ENCODE results near the gene ANKRD55. TPM values are rescaled to one million over a fixed set of nuclear protein-coding genes. Genes with fewer than 3 reads are reported as not detected.

Gene ANKRD55
- total and polyA plus RNA-seq, 8 donors, result 0.20 to 0.97 (median 0.67) TPM

DNA sequence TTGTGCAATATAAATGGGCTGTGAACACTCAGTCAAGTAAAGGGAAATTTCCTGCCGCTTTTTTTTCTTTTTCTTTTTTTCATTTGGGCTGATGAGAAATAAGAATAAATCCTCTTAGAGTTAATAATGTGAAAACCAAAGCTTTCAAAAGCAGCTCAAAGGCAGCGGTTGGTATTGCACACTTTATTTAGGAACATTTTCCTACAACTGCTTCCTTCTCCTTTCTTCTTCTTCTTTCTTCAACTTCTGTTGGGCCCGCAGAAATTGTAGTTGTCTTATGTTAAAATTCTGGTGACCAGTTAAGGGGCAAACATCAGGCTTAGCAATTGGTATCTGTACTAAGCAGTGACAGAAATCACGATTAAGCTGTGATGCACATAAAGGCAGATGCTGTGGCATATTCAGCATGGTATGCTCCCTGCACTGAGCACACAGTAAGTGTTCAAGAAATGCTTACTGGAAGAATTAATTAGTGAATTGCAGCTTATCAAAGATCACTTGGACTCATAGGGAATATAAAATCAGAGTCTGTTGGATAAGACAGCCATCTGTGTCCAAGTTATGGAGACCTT, 85.4 kb downstream of the ANKRD55 start:
- Histone ChIP-seq H3K4me1 (peaks cover 0 to 27% of the 10 kb centered on the region in 2 donors), H3K27me3 (no peaks in the 10 kb centered on the region), H3K9me3 (no peaks in the 10 kb centered on the region), H3K36me3 (no peaks in the 10 kb centered on the region), H3K4me3 (no peak overlapping the region), H3K27ac (peak overlapping the region in 1 of 2 donors; percentile 20)
- DNase-seq (no peak), ATAC-seq (no peak)
- intact Hi-C loops (cut with DNase I), result no loop called here
- TF ChIP-seq, protein P1, sequence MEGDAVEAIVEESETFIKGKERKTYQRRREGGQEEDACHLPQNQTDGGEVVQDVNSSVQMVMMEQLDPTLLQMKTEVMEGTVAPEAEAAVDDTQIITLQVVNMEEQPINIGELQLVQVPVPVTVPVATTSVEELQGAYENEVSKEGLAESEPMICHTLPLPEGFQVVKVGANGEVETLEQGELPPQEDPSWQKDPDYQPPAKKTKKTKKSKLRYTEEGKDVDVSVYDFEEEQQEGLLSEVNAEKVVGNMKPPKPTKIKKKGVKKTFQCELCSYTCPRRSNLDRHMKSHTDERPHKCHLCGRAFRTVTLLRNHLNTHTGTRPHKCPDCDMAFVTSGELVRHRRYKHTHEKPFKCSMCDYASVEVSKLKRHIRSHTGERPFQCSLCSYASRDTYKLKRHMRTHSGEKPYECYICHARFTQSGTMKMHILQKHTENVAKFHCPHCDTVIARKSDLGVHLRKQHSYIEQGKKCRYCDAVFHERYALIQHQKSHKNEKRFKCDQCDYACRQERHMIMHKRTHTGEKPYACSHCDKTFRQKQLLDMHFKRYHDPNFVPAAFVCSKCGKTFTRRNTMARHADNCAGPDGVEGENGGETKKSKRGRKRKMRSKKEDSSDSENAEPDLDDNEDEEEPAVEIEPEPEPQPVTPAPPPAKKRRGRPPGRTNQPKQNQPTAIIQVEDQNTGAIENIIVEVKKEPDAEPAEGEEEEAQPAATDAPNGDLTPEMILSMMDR (IDR thresholded peaks at IDR 0.05), result no peak

DNA sequence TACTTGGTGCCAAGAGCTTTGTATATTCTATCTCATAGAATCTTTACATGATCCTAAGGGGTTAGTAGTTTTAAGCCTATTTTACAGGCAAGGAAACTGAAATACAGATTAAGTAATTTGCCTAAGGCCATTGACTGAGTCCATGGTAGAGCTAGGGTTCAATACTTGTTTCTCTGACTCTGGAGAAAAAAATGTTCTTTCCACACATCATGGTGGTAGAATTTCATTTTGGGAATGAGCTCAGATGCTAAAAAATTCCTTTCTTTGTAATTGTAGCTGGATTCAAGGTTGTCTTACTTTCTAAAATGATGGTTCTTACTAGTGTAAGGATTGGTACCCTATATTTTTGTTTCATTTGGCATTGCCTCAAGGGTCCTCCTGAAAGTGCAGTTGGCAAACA, 86.0 kb downstream of the ANKRD55 start:
- intact Hi-C loops (cut with DNase I), result no loop called here
- Histone ChIP-seq H3K4me1 (peaks cover 0 to 21% of the 10 kb centered on the region in 2 donors), H3K4me3 (no peak overlapping the region), H3K27me3 (no peaks in the 10 kb centered on the region), H3K36me3 (no peaks in the 10 kb centered on the region), H3K27ac (peak overlapping the region in 1 of 2 donors; percentile 20), H3K9me3 (no peaks in the 10 kb centered on the region)
- TF ChIP-seq, protein P1 (IDR thresholded peaks at IDR 0.05), result no peak
- DNase-seq (no peak), ATAC-seq (no peak)

DNA sequence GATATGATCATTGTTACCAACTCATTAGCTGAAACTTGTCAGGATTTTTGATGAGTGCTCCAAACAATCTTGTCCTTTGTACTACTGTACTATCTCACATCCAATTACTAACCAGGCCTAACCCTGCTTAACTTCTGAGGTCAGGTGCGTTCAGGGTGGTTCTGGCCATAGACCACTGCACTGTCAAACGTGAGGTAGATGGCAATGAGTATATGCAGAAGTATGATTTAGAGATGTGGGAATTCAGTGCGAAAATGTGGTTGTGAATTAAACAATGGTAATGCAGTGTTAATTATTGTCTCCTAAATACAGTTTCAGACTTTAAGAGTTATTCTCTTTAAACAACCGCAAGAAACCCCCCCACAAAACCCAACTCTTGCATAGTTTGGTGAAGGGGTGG, 86.5 kb downstream of the ANKRD55 start:
- Histone ChIP-seq H3K4me1 (peaks cover 0 to 16% of the 10 kb centered on the region in 2 donors), H3K27me3 (no peaks in the 10 kb centered on the region), H3K4me3 (no peak overlapping the region), H3K27ac (no peak overlapping the region), H3K9me3 (no peaks in the 10 kb centered on the region), H3K36me3 (no peaks in the 10 kb centered on the region)
- no peak for DNase-seq
- intact Hi-C loops (cut with DNase I), result no loop called here
- TF ChIP-seq, protein P1 (IDR thresholded peaks at IDR 0.05), result no peak
- ATAC-seq, result no peak

DNA sequence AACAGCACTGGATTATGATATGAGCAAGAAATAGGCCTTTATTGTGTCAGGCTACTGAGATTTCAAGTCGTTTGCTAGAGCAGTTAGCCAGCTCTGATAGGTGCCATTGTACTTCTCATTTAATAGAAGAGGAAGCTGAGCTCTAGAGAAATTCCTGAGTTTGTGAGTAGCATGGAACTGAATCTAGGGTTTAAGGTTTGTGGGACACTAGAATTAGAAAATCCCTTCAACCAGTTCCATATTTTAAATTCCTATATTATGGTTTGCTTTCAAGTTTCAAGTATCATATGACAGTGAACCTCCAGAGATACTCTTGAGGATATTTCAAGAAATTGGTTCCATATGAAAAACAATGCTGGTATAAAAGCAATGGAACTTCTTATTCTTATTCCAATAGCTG, 87.6 kb downstream of the ANKRD55 start:
- TF ChIP-seq, protein P1 (IDR thresholded peaks at IDR 0.05), result no peak
- Histone ChIP-seq H3K27ac (no peak overlapping the region), H3K9me3 (no peaks in the 10 kb centered on the region), H3K36me3 (no peaks in the 10 kb centered on the region), H3K4me3 (no peak overlapping the region), H3K4me1 (peaks cover 0 to 16% of the 10 kb centered on the region in 2 donors), H3K27me3 (no peaks in the 10 kb centered on the region)
- no peak for ATAC-seq
- no peak for DNase-seq
- intact Hi-C loops (cut with DNase I), result no loop called here

DNA sequence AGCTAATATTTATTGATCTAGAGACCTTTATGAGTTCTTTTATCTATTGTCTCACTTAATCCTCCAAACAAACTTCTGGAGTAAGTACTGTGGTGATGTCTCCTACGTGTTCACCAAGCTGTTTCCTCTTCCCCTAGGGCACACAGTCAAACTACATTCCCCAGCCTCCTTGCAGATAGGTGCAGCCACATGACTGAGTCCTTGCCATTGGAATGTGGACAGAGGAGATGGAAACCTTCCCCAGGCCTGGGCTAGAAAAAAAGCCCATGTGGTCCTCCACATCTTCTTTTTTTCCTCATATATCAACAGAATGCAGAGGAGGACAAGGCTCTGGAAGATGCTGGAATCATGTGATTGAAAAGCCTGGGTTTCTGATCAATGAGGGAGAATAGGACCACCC, 88.0 kb downstream of the ANKRD55 start:
- H3K4me3 ChIP-seq, result no peak overlapping the region
- TF ChIP-seq, protein P1 (IDR thresholded peaks at IDR 0.05), result no peak
- DNase-seq (no peak), ATAC-seq (no peak)
- no peak overlapping the region for H3K27ac ChIP-seq
- intact Hi-C loops (cut with DNase I), result no loop called here
- no peaks in the 10 kb centered on the region for H3K9me3 ChIP-seq
- peaks cover 0 to 16% of the 10 kb centered on the region in 2 donors for H3K4me1 ChIP-seq
- H3K36me3 ChIP-seq, result no peaks in the 10 kb centered on the region
- no peaks in the 10 kb centered on the region for H3K27me3 ChIP-seq
